Inferior parietal cortex (tissue), 1 donor: Measurements from ENCODE around the gene ALX4.

Experiments
- DNase-seq: peaks from one replicate; pipeline ENCODE4 v3.0.0-alpha.2; 2016; ENCODE audit errors: extremely low spot score

Gene ALX4

DNA sequence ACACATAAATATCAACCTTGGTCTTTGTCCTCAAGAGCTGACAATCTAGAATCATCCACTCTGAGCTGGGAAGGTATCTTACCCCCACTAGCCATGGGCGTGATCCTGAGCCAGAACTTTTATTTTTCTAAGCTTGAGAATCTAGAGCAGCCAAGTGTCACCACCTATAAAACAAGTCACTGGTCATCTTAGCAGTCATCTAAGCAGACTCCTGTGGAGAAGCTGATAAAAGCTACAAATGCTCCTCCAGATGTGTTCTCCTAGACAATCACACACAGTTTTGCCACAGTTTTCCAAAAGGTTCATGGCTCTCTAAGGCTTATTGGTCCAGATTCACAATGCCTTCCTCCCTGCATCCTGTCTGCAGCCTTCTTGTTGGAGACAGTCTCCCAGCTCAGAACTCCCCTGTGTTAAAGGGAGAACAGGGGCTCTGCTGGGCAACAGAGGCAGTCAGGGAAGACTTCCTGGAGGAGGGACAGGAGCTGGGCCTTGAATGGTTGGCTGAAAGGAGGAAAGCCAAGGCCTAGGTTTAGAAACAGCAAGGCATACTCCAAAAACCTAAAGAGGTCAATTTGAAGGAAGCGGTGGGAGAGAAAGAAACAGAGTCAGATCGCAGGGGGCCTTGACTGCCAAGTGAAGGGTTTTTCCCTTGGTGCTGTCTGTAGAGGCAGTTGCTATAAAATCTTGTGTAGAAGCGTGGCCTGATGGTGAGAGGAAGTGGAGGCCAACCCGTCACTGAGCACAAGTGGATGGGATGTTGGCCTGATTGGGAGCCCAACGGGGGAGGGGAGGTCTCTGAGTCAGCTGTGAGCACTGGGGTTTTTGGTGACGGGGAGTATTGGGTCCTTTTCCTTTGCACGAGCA is 42.0 kb downstream of the ALX4 start:
- no peak for DNase-seq

DNA sequence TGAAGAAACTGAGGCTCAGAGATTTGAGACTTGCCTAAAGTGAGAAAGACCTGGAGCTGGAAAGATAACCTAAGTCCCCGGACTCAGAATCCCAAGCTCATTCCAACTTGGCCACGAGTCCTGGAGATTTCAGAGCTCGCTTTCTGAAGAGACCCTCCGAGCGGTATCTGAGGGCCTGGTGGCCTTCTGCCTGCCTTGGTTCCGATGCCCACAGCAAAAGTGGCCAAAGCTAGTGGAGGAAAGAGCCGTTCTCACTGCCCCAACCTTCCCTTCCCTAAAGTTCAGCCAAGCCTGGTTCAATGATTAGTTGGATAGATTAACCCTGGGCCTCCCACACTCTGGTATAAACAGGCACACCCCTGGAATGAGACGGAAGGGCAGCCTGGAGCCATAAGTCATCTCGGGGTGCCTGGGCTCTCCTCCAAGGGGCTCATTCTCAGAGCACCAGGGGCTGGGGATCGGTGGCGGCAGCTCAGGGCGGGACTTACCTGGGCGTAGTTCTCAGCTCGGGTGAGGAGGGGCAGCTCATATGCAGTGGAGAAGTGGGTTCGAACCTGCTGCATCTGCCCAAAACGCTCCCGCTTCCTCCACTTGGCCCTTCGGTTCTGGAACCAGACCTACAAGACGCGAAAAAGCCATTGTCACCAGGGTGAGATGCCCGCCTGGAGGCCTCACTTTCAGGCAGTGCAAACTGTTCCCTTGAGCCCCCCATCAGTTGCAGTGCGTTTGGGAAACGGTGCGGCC is 42.8 kb downstream of the ALX4 start:
- no peak for DNase-seq

DNA sequence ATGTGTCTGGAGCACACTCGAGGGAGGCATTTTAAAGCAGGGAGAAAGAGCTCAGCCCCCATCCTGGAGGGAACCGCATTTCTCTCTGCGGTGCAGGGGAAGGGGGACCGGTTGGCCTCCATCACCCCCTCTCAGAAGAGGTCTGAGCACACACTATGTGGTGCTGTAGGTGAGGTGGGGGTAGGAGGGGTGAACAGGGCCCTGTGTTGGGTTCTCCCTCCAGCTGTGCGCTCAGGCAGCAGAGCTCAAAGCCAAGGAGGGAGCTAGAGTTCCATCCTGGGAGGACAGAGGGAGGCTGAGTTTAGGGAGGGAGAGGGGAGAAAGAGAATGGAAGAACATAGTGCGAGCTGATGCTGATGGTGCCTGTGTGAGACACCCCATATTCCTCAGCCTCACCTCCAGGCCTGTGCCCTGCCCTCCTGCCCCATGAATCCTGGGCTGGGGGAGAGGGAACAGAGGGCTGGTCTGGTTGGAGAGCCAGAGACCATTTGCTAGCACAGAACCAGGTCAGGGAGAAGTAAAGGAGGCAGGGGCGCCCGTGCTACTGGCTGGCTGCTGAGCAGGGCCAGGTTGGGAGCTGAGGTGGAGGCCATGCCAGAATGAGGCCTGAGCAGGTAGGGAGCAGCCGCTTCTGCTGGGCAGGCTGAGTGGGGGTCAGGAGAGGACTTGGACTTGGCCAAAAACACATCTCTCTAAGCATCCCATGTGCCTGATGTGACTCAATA is 43.7 kb downstream of the ALX4 start:
- DNase-seq, result no peak

DNA sequence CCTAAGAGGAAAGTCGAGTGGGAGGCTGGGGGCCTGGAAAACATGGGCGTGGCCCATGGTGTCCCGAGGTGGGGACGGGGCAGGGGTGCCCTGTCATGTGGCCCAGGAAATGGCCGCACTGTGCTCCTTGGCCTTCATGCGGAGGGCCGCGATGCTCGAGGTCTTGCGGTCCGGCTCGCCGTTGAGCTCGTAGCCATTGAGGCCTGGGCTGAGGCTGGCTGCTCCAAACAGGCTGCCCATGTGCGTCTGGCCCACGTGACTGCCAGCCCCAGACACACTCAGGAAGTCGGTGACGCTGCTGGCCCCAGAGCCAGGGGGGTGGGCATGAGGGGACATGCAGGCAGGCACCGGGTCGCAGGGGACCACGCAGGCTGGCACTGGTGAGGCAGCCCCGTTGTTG is 45.2 kb downstream of the ALX4 start:
- no peak for DNase-seq

DNA sequence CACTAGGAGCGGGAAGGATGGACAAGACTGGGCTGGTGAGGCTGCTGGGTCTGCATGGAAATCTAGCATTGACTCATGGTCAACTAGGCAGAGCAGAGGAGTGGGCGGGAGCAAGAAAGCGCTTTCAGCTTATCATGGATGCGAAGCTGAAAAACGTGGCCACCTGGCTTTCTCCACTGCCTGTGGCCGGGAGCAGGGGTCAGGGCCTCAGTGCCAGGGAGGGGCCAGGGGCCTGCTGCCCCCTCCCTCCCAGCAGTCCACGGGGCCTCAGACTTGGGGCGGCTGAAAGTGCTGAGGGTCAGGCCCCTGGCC is 45.5 kb downstream of the ALX4 start:
- DNase-seq, result no peak

DNA sequence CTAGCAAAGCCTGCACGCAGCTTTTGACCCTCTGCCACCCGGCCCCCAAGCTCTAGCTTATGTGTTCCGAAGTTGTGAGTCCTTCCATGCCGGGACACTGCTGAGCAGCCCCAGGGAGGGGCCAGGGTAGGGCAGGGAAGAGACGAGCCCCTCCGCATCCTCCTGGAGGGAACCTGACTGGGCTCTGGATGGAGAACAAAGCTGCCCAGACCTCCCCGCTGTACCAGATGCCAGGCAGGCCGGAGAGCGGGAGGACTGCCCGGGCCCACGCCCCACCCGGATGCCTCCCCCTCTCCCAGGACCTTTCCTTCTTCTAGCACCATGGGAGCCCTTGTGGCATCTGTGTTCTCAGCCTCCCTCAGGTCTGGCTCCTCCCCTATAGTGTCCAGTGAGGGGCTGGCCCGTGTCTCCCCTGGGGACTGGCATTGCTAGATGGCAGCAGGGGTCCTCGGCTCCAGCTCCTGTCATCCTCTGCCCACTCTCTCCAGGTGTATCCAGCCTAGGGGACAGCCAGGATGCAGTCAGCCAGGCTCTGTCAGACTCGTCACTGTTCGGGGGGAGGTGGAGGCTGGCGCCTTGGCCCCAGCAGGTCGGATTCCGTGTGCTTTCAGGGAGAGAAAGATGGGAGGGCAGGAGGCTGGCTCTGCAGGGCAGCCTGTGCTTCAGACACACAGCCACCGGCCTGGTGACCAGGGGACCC is 46.1 kb downstream of the ALX4 start:
- DNase-seq, result no peak

DNA sequence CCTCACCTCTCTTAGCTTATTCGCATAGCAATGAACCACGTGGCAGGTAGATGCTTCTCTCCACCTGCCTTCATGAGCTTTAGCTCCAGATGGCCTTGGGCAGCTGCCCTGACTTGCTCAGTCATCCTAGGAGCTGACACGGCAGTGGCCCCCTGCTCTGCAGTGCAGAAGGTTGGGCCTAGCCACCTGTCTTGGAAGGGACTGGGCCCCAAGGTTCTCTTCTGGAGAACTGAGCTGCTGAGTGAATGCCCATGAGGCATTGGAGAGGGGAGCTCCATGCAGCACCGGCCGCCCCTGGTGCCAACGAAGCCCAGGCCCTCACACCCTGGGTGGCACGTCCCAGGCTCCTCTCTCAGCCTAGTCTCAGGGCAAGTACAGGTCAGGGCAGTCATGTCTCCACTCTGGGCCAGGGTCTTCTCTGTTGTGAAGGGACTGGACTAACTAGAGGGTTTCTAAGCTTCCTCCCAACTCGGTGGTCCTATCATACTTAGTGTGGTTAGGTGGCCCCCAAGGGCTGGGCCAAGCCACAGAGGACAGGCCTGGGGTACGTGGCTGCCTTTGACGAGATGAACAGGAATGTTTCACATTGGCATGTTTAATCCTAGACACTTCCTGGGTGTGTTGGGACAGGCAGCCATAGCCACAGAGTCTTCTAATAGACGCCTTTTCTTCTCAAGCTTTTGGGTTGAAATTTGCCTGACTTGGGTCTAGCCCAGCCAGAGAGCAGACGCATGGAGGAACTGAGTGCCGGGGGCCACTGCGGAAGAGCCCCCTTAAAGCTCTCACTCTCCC is 47.9 kb downstream of the ALX4 start:
- no peak for DNase-seq

DNA sequence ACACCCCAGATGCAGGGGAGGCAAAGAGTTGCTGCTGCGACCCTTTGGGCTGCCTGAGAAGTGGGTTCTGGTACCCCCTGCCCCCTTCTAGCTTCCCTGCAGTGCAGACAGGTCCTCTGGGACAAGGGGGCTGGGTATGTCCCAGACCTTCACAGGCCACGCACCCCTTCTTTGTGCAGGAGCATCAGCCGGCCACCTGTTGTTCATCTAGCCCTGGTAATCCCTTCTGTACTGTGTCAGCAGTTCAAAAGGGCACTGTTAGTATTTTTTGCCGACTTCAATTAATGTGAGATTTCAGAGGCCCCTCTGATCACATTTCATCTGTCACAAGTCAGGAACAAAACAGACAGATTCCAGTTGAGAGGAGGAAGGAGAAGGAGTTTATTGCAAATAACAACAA is 49.9 kb downstream of the ALX4 start:
- no peak for DNase-seq

DNA sequence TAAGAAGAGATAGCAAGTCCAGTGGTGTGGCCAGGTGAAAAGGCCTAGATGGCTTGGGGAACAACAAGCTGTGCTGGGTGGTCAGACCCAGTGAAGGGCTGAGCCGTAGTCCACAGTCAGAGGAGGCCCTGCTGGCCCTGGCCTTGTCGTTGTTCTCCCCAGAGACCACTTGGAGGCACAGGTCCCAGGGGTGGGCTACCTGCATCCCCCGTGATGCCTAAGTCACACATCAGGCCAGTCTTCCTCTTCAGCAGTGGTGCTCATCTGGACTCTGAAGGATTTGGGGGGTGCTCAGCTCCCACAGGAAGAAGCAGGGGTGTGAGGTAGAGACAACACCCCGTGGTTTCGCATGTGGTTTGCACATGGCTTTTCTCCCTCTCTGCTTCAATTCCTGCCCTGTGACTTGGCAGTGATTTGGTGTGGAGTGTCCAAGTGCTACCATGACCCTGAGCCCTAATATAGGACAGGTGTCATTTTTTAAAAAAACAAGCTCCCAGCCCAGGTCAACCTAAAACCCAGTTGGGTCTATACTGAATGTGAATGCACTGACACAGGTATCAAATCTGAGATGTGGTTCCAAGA is 51.0 kb downstream of the ALX4 start:
- DNase-seq, result no peak

DNA sequence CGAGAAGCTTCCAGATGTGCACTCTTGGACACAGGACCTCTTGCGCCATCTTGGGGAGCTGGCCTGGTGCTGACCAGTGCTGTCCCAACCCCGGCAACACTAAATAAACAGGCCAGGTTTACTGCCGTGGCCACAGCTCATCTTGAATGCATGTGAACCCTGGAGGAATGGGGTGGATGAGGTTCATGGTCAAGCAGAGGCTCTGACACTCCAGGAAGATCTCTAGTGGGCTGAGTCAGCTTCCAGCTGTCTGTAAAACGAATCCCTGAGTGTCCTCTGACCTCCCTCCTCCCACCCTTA is 51.8 kb downstream of the ALX4 start:
- DNase-seq, result no peak

DNA sequence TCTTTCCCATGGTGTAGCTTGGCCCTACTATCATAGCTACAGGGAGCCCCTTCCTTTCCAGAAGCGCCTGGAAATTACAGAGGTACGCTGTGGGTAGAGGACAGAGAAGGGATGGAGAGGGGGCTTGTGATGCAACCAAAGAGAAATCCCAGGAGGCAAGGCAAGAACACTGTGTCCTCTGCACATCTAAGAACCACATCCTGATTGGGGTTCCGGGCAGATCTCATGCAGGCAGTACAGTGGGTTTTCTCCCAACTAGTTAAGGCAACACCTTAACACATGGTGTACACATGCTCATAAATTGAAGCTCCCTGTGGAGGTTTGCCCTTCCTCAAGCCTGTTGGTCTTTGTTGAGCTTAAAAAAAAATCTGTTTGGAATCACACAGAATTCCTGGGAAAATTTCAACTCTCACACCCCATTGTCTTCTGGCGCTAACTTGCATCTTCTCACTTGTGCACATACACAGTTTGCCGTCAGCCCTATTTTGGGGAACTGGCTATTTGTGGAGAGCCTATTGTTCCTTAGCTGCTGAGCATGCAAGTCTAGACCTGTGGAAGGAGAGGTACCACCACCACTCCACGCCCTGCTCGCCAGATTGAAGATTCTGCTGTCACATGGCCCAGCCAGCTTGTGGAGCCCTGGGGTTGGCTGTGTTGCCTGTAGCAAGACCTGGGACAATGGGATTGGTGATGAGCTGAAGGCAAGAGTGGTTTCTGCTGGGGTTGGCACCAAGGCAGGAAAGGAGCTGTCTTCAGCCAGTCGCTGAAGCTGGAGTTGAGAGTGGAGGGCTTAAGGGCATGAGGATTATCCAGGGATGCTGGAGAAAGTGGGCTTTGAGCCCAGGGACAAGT is 52.4 kb downstream of the ALX4 start:
- DNase-seq, result no peak

DNA sequence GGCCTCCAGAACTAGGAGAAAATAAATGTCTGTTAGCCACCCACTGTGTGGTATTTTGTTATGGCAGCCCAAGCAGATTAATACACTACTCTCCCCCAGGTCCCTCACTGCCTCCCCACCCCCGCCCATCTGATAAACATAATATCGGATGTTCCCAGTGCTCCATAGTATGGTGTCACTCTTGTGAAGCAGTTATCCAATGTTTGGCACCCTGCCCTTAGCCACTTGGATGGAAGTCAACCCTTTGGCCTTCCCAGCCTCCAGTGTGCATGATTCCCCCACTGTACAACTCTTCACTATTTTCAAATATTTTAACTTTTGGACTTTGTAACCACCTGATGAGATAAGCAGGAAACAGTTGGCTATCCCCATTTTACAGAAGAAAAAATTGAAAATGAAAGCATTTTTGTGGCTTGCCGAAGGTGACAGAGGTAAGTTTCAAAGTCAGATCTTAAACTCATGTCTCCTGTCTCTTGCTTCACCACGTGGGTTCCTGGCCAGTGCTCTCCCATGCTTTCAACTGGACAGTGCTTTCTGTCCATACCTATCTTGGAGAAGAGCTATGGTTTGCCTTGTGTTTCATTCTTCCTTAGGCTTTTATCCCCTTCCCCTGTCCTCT is 53.2 kb downstream of the ALX4 start:
- no peak for DNase-seq

DNA sequence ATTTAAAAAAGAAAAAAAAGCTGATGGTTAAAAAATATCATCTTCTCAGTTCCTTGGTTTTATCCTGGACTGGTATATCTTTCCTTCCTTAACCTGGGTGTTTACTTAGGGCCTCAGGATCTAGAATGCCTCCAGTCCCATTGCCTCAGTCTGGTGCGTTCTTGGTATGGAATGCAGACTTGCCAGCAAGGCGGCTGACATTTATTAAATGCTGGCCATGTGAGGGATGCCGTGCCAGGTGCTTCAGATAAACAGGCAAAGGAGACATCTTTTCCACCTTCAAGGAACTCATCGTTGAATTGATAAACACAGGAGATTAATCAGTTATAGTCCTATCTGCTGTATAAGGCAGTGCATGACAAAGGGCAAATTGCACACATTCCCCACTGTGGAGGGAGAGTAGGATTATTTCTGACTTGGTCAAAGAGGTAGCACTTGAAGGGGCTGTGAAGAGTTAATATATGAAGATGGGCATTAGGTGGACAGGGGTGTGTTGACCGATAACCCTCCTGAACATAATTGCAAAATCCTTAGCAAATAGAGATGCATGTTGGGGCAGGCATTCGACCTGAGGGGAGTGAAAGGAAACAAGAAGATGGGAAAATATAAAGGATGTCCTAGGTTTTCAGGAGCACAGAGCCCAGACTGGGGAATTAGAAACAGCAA is 54.4 kb downstream of the ALX4 start:
- no peak for DNase-seq

DNA sequence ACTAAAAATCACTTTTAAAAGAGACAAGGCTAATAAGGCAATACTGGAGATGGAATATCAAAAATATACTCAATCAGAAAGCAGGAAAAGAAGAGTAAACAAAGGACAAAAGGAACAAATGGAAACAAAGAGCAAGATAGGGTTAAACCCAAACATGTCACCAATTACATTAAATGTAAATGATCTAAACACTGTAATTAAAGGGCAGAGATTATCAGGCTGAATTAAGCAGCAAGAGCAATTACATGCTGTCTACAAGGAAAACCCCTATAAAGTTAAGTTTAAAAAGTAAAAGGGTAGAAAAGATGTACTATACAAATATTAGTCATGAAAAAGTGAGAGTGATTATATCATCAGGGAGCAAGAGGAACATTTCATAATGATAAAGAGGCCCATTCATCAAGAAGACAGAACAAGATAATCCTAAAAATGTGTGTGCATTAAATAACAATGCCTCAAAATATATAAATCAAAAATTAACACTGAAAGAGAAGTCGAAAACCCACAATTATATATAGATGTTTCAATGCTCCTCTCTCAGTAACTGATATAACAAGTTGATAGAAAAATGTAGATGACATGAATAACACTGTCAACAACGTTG is 56.8 kb downstream of the ALX4 start:
- DNase-seq, result no peak

DNA sequence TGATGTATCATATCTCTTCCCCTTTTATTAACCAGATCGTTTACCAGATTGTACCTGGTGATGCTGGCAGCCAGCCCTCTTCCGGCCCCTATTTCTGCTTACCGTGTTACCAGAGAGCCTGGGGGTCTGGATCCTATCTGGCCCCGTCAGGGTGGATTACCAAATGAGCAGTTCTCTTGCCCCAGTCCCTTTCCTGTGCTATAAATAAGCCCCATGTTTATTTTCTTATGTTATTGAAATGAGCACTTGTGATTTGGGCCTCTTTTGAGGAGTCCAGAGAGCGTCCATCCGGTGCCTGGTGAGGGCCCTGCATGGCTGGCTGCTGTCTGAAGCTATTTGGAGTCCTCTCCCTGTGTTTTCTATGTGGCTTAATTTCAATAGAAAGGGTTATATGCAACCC is 59.5 kb downstream of the ALX4 start:
- no peak for DNase-seq

DNA sequence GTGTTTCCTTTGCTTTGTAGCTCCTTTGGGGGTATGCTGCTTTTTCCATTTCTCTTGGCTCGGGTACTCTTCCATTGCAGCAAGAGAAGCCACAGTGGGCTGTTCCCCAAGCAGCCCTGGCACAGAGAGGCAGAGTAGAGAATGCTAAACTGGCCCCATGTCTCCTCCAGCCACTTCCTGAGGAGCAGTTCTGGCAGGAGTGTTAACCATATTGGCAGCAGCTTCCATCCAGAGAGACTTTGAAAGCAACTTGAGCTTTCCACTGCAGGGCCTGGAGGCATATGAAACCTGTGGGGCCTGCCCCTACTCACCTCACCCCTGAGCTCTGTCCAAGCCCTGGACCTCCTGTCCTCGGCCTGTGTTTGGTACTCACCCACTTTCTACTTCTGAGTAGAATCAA is 61.8 kb downstream of the ALX4 start:
- DNase-seq, result no peak

DNA sequence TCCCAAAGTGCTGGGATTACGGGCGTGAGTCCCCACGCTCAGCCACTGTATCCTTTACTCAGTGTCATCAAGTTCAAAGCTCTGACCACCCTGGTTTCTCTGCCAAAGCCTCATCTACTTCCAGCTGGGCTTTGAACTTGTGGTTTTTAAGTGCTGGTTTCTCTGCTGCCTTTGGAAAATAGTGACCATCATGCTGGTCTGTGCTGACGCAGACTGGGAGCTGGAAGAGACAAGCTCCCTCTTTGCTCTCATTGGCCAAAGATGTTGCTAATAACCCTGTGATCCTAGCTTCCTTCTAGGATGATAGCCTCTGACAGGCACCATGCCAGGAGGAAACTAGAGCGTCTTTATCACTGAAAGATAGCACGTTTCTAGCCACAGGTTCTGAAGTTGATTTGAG is 62.4 kb downstream of the ALX4 start:
- DNase-seq, result no peak

DNA sequence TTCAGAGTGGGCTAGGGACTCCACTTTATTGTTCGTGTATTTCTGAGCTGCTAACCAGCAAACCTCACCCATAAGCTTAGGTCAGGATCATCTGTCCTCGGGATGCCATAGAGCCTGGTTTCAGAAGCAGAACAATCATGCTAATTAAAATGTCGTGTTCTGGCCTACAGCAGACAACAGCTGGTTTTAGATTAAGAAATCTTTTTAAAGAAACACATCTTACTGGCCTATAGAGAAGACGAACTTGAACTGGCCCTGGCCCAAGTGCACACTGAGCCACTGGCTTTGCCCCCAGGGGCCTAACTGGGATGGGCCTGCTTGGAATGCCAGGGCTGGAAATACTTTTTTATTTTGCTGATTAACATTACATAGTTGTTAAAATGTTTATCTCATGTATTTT is 63.2 kb downstream of the ALX4 start:
- DNase-seq, result no peak
